K562 (cell line): ENCODE results near the gene RAB17. TPM values are rescaled to one million over a fixed set of nuclear protein-coding genes. Genes with fewer than 3 reads are reported as not detected.

Experiments used
- ATAC-seq: fragments of 200-7000 bp; cut with Tn5 transposase; 3 replicates; pipeline ENCODE4 v1.9.1; 2020; ENCODE audit warnings: moderate library complexity
- BruUV-seq: library from RNA; stranded (reverse); fragments of 400-500 nt; replicated peaks from 2 replicates; lab custom pipeline; 2021; lab: Mats Ljungman, UMichigan
- CTCF ChIA-PET: fragments of 300-600 bp; formaldehyde crosslinking; extraction: SDS; loops from one replicate; lab custom pipeline; 2021; ENCODE audit warnings: low intra/inter-chr PET ratio; lab: Yijun Ruan, JAX
- POLR2A ChIA-PET: fragments of 300-600, 350-650 bp; sonication (Branson Sonifier 250); formaldehyde crosslinking; extraction: SDS; loops from one replicate; lab custom pipeline; 2021; ENCODE audit warnings: antibody characterized with exemption, inconsistent platforms; lab: Yijun Ruan, JAX
- DNase-seq, 4 experiments: peaks; one replicate each; pipeline versions ENCODE4 v3.0.0 to v3.0.0-alpha.2; 2011 to 2018; ENCODE audit warnings: low spot score in 3 of 4, mixed read lengths in 3 of 4; ENCODE audit errors: extremely low read depth in 1 of 4
- FAIRE-seq: peaks from 2 replicates; lab custom pipeline; 2011; peaks lifted over from hg19 to GRCh38; lab: Jason Lieb, UNC
- H2AFZ ChIP-seq: 2 replicates; pipeline ENCODE4 v1.6.0; 2011; ENCODE audit warnings: low read depth, low read length, control low read depth, inconsistent platforms
- H3K27ac ChIP-seq: fragments of 200-600 bp; 3 replicates; pipeline ENCODE4 v1.8.0; 2011; ENCODE audit warnings: low read depth, mild to moderate bottlenecking, control low read depth, inconsistent platforms, low read length, moderate library complexity, mixed read lengths; ENCODE audit errors: extremely low read depth
- H3K27me3 ChIP-seq, 2 experiments: fragments of 300-600 bp in 1 of 2; 2 replicates in 1 of 2; 3 replicates in 1 of 2; pipeline versions ENCODE4 v1.6.0 to v1.8.0; 2011; ENCODE audit warnings: inconsistent platforms in 2 of 2, low read length in 2 of 2, mild to moderate bottlenecking in 1 of 2, mixed read lengths in 1 of 2, moderate library complexity in 1 of 2; ENCODE audit not compliant: control insufficient read depth in 2 of 2, insufficient read depth in 2 of 2
- H3K36me3 ChIP-seq: fragments of 300-600 bp; 3 replicates; pipeline ENCODE4 v1.8.0; 2011; ENCODE audit warnings: mild to moderate bottlenecking, low read length, inconsistent platforms; ENCODE audit not compliant: control insufficient read depth, insufficient read depth
- H3K4me1 ChIP-seq, 2 experiments: fragments of 200-600 bp in 1 of 2; replicated peaks in 1 of 2; 2 replicates in 1 of 2; 3 replicates in 1 of 2; pipeline versions ENCODE4 v1.5.1 to v1.8.0; 2011; ENCODE audit warnings: inconsistent platforms in 2 of 2, low read length in 2 of 2, mild to moderate bottlenecking in 1 of 2, mixed read lengths in 1 of 2, moderate library complexity in 1 of 2; ENCODE audit not compliant: control insufficient read depth in 2 of 2, insufficient read depth in 2 of 2
- H3K4me2 ChIP-seq: 2 replicates; pipeline ENCODE4 v1.6.1; 2011; ENCODE audit warnings: low read length, control low read depth, inconsistent platforms, mixed read lengths; ENCODE audit not compliant: insufficient read depth
- H3K4me3 ChIP-seq: fragments of 200-600 bp; sonication (generic), shearing (Covaris generic); 2 replicates; pipeline ENCODE4 v1.5.1; 2016; ENCODE audit warnings: control low read depth, inconsistent platforms
- H3K79me2 ChIP-seq: fragments of 200-600 bp; 3 replicates; pipeline ENCODE4 v1.8.0; 2011; ENCODE audit warnings: low read length, inconsistent platforms; ENCODE audit not compliant: control insufficient read depth, insufficient read depth
- H3K9ac ChIP-seq, 2 experiments: 2 replicates each; pipeline versions ENCODE4 v1.6.0 to v1.6.1; 2011; ENCODE audit warnings: low read depth in 2 of 2, low read length in 2 of 2, control low read depth in 1 of 2, inconsistent platforms in 1 of 2, mild to moderate bottlenecking in 1 of 2, mixed read lengths in 1 of 2; ENCODE audit not compliant: insufficient read depth in 1 of 2
- H3K9me1 ChIP-seq: one replicate; pipeline ENCODE4 v1.6.0; 2011; ENCODE audit warnings: inconsistent platforms, mild to moderate bottlenecking, low read length, moderate library complexity; ENCODE audit not compliant: control insufficient read depth, insufficient read depth
- H3K9me3 ChIP-seq: replicated peaks from 2 replicates; pipeline ENCODE4 v1.5.1; 2011; ENCODE audit warnings: low read depth, low read length, inconsistent platforms; ENCODE audit not compliant: control insufficient read depth, insufficient read depth
- H4K20me1 ChIP-seq: replicated peaks from 2 replicates; pipeline ENCODE4 v1.6.1; 2011; ENCODE audit warnings: low read length, inconsistent platforms, mixed read lengths; ENCODE audit not compliant: control insufficient read depth, insufficient read depth
- C11orf30 ChIP-seq: fragments of 450-650 bp; IDR thresholded peaks from 2 replicates; pipeline ENCODE4 v1.6.1; 2016; ENCODE audit warnings: low read depth, mild to moderate bottlenecking
- DIDO1 ChIP-seq: fragments of 450-650 bp; IDR thresholded peaks from 2 replicates; pipeline ENCODE4 v1.6.1; 2016; ENCODE audit warnings: low read depth, missing biosample characterization, missing genetic modification characterization
- E2F3 ChIP-seq: fragments of 250-450 bp; sonication (Bioruptor Pico); IDR thresholded peaks from 2 replicates; pipeline ENCODE4 v1.4.0; 2020; ENCODE audit warnings: mild to moderate bottlenecking
- EGR1 ChIP-seq: fragments of 450-650 bp; conservative IDR thresholded peaks from 2 replicates; pipeline ENCODE4 v1.6.1; 2017; ENCODE audit warnings: mild to moderate bottlenecking
- KAT8 ChIP-seq: fragments of 450-650 bp; IDR thresholded peaks from 2 replicates; pipeline ENCODE4 v1.6.1; 2016; ENCODE audit warnings: low read depth, mild to moderate bottlenecking
- KDM5B ChIP-seq: fragments of 200-600 bp; sonication (generic); IDR thresholded peaks from 2 replicates; pipeline ENCODE4 v1.6.1; 2012; ENCODE audit warnings: low read depth, mild to moderate bottlenecking, moderate library complexity, low read length, control low read depth, inconsistent platforms; ENCODE audit not compliant: insufficient replicate concordance
- PHTF2 ChIP-seq: fragments of 250-450 bp; sonication (Bioruptor Pico); IDR thresholded peaks from 2 replicates; pipeline ENCODE4 v1.5.0; 2021; ENCODE audit warnings: mild to moderate bottlenecking
- RUNX1 ChIP-seq: sonication (generic); IDR thresholded peaks from 2 replicates; pipeline ENCODE4 v1.6.1; 2016; ENCODE audit warnings: antibody characterized with exemption, low read depth
- ZNF197 ChIP-seq: fragments of 200-800 bp; sonication (Bioruptor generic); IDR thresholded peaks from 2 replicates; pipeline ENCODE4 v1.6.1; 2016; ENCODE audit warnings: low read depth, missing genetic modification characterization, missing compliant biosample characterization
- WGBS: fragments of 100-300 bp; shearing (Covaris generic); methylation state at CpG from one replicate; pipeline ENCODE4 v1.1.6; 2016; ENCODE audit warnings: low coverage, mixed read lengths; ENCODE audit not compliant: insufficient coverage; ENCODE audit errors: missing lambda C conversion rate; 5-methylcytosine and 5-hydroxymethylcytosine counted together
- in situ Hi-C: fragments of 300-500 bp; cut with MboI; formaldehyde crosslinking; loops from 4 replicates; pipeline ENCODE4 v1.15.0; 2018; ENCODE audit warnings: inconsistent platforms, mixed read lengths
- intact Hi-C: fragments of 100-400 bp; cut with micrococcal nuclease; formaldehyde crosslinking; loops from 2 replicates; pipeline ENCODE4 v1.14.2; 2022
- polyA plus RNA-seq, 8 experiments: library from polyadenylated mRNA; depleted of rRNA in 4 of 8; stranded (reverse) in 5 of 8; unstranded in 3 of 8; fragments of >200 nt; fragmentation: Nextera tagmentation in 2 of 8; fragmentation: Illumina TruSeq in 1 of 8; extraction: Ambion mirVana in 2 of 8; extraction: Trizol in 1 of 8; gene quantifications; 2 replicates each; pipeline versions ENCODE4 v1.2.1 to v1.2.3, GENCODE V29; 2011 to 2014; ENCODE audit warnings: inconsistent platforms in 1 of 8, missing spikeins in 1 of 8
- total RNA-seq, 7 experiments: library from RNA; depleted of rRNA in 6 of 7; stranded (reverse); fragments of >200 nt in 6 of 7; fragmentation: Illumina TruSeq in 2 of 7; extraction: Trizol in 2 of 7; gene quantifications; 2 replicates each; pipeline versions ENCODE4 v1.2.1 to v1.2.3, GENCODE V29; 2011 to 2021; ENCODE audit warnings: low replicate concordance in 1 of 7
- TF ChIP-seq, protein P1 (sequence below), 2 experiments: fragments of 200-800 bp in 1 of 2; sonication (Bioruptor generic) in 1 of 2; sonication (generic) in 1 of 2; formaldehyde crosslinking in 1 of 2; IDR thresholded peaks in 1 of 2; conservative IDR thresholded peaks in 1 of 2; 2 replicates each; pipeline versions ENCODE4 v1.5.0 to v1.6.1; 2016 to 2020; ENCODE audit warnings: missing compliant biosample characterization in 1 of 2, missing genetic modification characterization in 1 of 2, missing genetic modification reagents in 1 of 2

RAB17 gene
- total and polyA plus RNA-seq, 9 of the 15 experiments (the other 6 are each of a cell fraction or from before 2014, with no cell fraction given), result 0.13 TPM; not detected in 8

DNA sequence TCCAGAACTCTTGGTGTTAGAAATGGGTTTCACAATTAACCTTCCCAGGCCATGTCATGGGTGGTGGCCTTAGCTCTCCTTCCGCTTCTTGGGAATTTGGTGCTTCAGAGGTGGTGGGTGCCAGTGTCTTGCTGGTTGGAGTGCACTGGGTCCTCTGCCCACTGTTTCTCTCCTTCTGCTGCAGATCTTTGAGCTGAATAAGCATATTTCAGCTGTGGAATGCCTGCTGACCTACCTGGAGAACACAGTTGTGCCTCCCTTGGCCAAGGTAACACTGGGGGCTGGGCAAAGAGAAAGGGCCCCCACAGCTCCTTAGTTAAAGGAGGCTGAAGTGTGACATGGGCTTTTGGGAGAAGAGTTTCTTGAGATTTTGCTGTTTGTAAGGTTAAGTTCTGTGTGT, 56.2 kb downstream of the RAB17 start:
- peaks cover 4 to 77% of the 10 kb centered on the region in 2 experiments; a peak in 3 of 5 replicates for H3K27me3 ChIP-seq
- H3K4me2 ChIP-seq, result no peak overlapping the region
- no peak overlapping the region for H3K27ac ChIP-seq
- WGBS, result 20% methylated on average over 1 of the region's 1 CpG
- no peaks in the 10 kb centered on the region for H3K79me2 ChIP-seq
- no peak overlapping the region for H2AFZ ChIP-seq
- no peaks in the 10 kb centered on the region; a peak in 2 of 5 replicates for H3K4me1 ChIP-seq
- no peak for TF ChIP-seq KAT8
- no peak for TF ChIP-seq ZNF197 (CRISPR knock-in tag)
- TF ChIP-seq C11orf30, result 0 out of 2 replicates have a peak, but pooled peaks have one; percentile 6
- ChIA-PET CTCF (no interaction called here), POLR2A (interaction anchor here (0.7 kb wide), 1 partner anchor 19 kb away, joined by 3 read pairs; no protein-coding TSS in a partner anchor)
- BruUV-seq, result no TSS peak
- no peaks in the 10 kb centered on the region for H3K36me3 ChIP-seq
- no peak overlapping the region for H3K4me3 ChIP-seq
- in situ Hi-C loops, result no loop called here
- H3K9me3 ChIP-seq, result no peaks in the 10 kb centered on the region
- intact Hi-C loops, result no loop called here
- no peak for ATAC-seq
- FAIRE-seq, result no peak
- H4K20me1 ChIP-seq, result no peaks in the 10 kb centered on the region
- H3K9me1 ChIP-seq, result no peaks in the 10 kb centered on the region
- H3K9ac ChIP-seq, result no peak overlapping the region
- DNase-seq, result no peak

DNA sequence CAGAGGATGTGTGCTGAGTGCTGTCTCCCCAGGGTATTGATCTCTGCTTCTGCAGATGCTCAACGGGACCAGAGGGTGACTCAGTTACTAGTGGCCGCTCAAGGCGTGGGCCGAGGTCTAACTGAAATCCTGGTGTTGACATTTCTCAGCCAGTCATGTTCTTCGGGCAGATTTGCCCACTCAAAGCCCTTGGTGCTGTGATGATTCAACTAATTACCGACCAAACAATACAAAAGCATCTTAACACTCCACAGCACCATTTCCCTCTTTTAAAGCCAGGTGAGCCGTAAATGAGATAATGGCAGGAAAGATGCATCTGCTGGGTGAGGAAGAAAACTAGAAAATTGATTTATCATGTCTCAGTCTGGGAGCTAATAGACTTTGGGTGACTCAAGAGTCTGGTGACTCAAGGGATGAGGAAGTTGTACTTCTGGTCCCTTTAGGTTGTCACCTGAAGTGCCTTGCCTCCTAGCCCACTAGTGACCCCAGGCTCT, 56.8 kb downstream of the RAB17 start:
- FAIRE-seq, result no peak
- intact Hi-C loops, result no loop called here
- H3K36me3 ChIP-seq, result no peaks in the 10 kb centered on the region
- no peak for TF ChIP-seq PHTF2 (CRISPR knock-in tag)
- TF ChIP-seq EGR1, result peak; percentile 26; the same call in 1 of the 2 replicates
- TF ChIP-seq DIDO1 (tag), result no peak
- no peak for TF ChIP-seq KDM5B
- TF ChIP-seq E2F3 (CRISPR knock-in tag), result no peak
- TF ChIP-seq, protein P1, sequence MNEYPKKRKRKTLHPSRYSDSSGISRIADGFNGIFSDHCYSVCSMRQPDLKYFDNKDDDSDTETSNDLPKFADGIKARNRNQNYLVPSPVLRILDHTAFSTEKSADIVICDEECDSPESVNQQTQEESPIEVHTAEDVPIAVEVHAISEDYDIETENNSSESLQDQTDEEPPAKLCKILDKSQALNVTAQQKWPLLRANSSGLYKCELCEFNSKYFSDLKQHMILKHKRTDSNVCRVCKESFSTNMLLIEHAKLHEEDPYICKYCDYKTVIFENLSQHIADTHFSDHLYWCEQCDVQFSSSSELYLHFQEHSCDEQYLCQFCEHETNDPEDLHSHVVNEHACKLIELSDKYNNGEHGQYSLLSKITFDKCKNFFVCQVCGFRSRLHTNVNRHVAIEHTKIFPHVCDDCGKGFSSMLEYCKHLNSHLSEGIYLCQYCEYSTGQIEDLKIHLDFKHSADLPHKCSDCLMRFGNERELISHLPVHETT (CRISPR knock-in tag; conservative IDR thresholded peaks at IDR 0.05 in 1 of 2, IDR thresholded peaks at IDR 0.05 in 1 of 2), result no peak
- no peak for TF ChIP-seq RUNX1

More for the DNA sequence above, 56.8 kb downstream of the RAB17 start:
- no peak overlapping the region for H2AFZ ChIP-seq
- POLR2A ChIA-PET, result interaction anchor here (0.6 kb wide), 1 partner anchor 65 kb away, joined by 3 read pairs; no protein-coding TSS in a partner anchor
- BruUV-seq, result no TSS peak
- no peaks in the 10 kb centered on the region for H3K79me2 ChIP-seq
- no peaks in the 10 kb centered on the region; a peak in 2 of 5 replicates for H3K4me1 ChIP-seq
- H3K27ac ChIP-seq, result no peak overlapping the region
- peaks cover 4 to 71% of the 10 kb centered on the region in 2 experiments; a peak in 3 of 5 replicates for H3K27me3 ChIP-seq
- H3K9me1 ChIP-seq, result no peaks in the 10 kb centered on the region
- CTCF ChIA-PET, result no interaction called here
- no peaks in the 10 kb centered on the region for H4K20me1 ChIP-seq
- DNase-seq (no peak), ATAC-seq (no peak)
- no peak overlapping the region for H3K4me2 ChIP-seq
- in situ Hi-C loops, result no loop called here
- 2% methylated on average over 7 of the region's 7 CpGs for WGBS
- no peak overlapping the region for H3K4me3 ChIP-seq
- no peaks in the 10 kb centered on the region for H3K9me3 ChIP-seq
- H3K9ac ChIP-seq, result no peak overlapping the region
